ENCODE data around the gene UPB1. TPM values are rescaled to one million over a fixed set of nuclear protein-coding genes. Genes with fewer than 3 reads are reported as not detected.
A peak's percentile ranks its signal among the peaks of the same experiment; 100 is the strongest.
"Not testable (repeated sequence)": the region's sequence is repeated elsewhere in the genome, so short reads cannot be mapped to it uniquely, and the experiment has no call there.

UPB1 gene
- total and polyA plus RNA-seq, 2 donors = 0.14 to 0.90 TPM

DNA sequence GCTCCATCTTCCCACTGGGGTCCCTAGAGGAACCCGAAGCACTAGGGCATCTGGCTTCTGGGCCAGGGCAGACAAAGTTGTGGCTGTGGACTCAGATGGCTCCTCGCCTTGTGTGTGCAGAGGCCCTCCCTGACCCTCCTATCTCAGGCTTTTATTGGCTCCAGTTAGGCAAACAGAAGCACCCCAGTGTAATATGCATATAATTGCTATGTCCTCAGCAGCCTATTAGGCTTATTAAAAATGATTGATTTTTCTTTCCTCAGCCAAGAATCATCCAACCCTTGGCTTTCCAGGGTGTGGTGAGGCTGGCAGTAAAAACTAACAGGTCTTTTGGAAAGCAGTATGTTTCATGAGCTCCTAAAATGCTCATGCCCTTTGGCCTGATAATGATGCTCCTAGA is 22.3 kb downstream of the UPB1 start:
- H3K27ac ChIP-seq (ENCODE audit: low read depth) = no peak overlapping the region
- 97% methylated on average over 2 of the region's 2 CpGs for WGBS
- H3K4me3 ChIP-seq (ENCODE audit: low read depth, low read length) = no peak overlapping the region
- no peak for DNase-seq (ENCODE audit: extremely low spot score)
- H3K36me3 ChIP-seq (ENCODE audit: insufficient read depth) = no peaks in the 10 kb centered on the region
- H3K4me1 ChIP-seq (ENCODE audit: insufficient read depth) = no peaks in the 10 kb centered on the region

- Histone ChIP-seq H3K4me3 (ENCODE audit: low read depth, low read length) (no peak overlapping the region), H3K4me1 (ENCODE audit: insufficient read depth) (no peaks in the 10 kb centered on the region), H3K27ac (ENCODE audit: low read depth) (no peak overlapping the region), H3K36me3 (ENCODE audit: insufficient read depth) (no peaks in the 10 kb centered on the region)
- 74% methylated on average over 3 of the region's 3 CpGs for WGBS
- DNase-seq (ENCODE audit: extremely low spot score) = no peak
Observed at GRCh38 chr22:24518228-24518627, 23.1 kb downstream of the UPB1 start.

GRCh38 chr22:24518771-24519485 is 23.8 kb downstream of the UPB1 start:
- 82% methylated on average over 9 of the region's 9 CpGs for WGBS
- DNase-seq (ENCODE audit: extremely low spot score) = no peak

DNA sequence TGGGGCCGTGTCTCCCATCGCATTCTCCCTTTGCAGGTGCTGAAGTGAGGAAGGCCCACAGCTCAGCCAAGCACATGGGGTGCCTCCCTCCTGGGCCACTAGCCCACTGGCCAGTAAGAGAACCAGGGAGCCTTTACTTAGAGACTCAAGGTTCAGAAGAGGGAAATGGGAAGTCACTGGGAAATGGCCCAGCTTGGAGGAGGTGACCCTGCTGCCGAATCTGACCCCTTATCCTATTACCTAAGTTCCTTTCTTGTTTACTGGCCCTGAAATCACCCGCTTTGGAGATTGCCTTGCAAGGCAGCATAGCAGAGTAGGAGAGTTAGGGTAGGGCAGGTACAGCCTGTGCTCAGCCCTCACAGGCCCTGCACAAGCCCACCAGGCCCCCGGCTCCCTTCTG is 24.4 kb downstream of the UPB1 start:
- Histone ChIP-seq H3K4me3 (ENCODE audit: low read depth, low read length) (no peak overlapping the region), H3K27ac (ENCODE audit: low read depth) (no peak overlapping the region), H3K4me1 (ENCODE audit: insufficient read depth) (no peaks in the 10 kb centered on the region), H3K36me3 (ENCODE audit: insufficient read depth) (no peaks in the 10 kb centered on the region)
- WGBS = 88% methylated on average over 5 of the region's 5 CpGs
- no peak for DNase-seq (ENCODE audit: extremely low spot score)

More at GRCh38 chr22:24518771-24519485, 23.8 kb downstream of the UPB1 start:
- H3K4me1 ChIP-seq (ENCODE audit: insufficient read depth) = no peaks in the 10 kb centered on the region
- no peaks in the 10 kb centered on the region for H3K36me3 ChIP-seq (ENCODE audit: insufficient read depth)
- no peak overlapping the region for H3K27ac ChIP-seq (ENCODE audit: low read depth)
- no peak overlapping the region for H3K4me3 ChIP-seq (ENCODE audit: low read depth, low read length)

- DNase-seq (ENCODE audit: extremely low spot score) = peak; percentile 36
- WGBS = 37% methylated on average over 8 of the region's 8 CpGs
- H3K4me3 ChIP-seq (ENCODE audit: low read depth, low read length) = no peak overlapping the region
- no peaks in the 10 kb centered on the region for H3K4me1 ChIP-seq (ENCODE audit: insufficient read depth)
- H3K36me3 ChIP-seq (ENCODE audit: insufficient read depth) = no peaks in the 10 kb centered on the region
- no peak overlapping the region for H3K27ac ChIP-seq (ENCODE audit: low read depth)
Observed at GRCh38 chr22:24521791-24522245, 26.7 kb downstream of the UPB1 start.

GRCh38 chr22:24523873-24524272 is 28.7 kb downstream of the UPB1 start:
- Histone ChIP-seq H3K27ac (ENCODE audit: low read depth) (no peak overlapping the region), H3K4me1 (ENCODE audit: insufficient read depth) (no peaks in the 10 kb centered on the region), H3K4me3 (ENCODE audit: low read depth, low read length) (no peak overlapping the region), H3K36me3 (ENCODE audit: insufficient read depth) (no peaks in the 10 kb centered on the region)
- no peak for DNase-seq (ENCODE audit: extremely low spot score)
- WGBS = 55% methylated on average over 2 of the region's 2 CpGs

- DNase-seq (ENCODE audit: extremely low spot score) = no peak
- Histone ChIP-seq H3K4me3 (ENCODE audit: low read depth, low read length) (no peak overlapping the region), H3K36me3 (ENCODE audit: insufficient read depth) (no peaks in the 10 kb centered on the region), H3K27ac (ENCODE audit: low read depth) (no peak overlapping the region), H3K4me1 (ENCODE audit: insufficient read depth) (no peaks in the 10 kb centered on the region)
- 16% methylated on average over 12 of the region's 12 CpGs for WGBS
Observed at GRCh38 chr22:24525416-24526037, 30.4 kb downstream of the UPB1 start.

DNA sequence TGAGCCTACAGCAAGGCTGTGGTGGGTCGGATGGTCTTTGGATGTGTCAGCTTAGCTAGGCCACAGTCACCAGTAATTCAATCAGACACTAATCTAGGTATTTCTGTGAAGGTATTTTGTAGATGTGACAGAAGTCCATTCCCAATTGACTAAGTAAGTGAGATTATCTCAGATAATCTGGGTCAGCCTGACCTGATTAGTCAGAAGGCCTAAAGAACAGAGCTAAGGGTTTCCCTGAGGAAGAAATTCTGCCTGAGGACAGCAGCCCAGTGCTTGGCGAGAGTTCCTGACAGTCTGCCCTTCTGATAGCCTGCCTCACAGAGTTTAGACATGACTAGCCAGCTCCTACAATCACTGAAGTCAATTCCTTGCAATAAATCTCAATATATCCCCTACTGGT is 31.1 kb downstream of the UPB1 start:
- Histone ChIP-seq H3K36me3 (ENCODE audit: insufficient read depth) (no peaks in the 10 kb centered on the region), H3K27ac (ENCODE audit: low read depth) (no peak overlapping the region), H3K4me1 (ENCODE audit: insufficient read depth) (no peaks in the 10 kb centered on the region), H3K4me3 (ENCODE audit: low read depth, low read length) (no peak overlapping the region)
- no peak for DNase-seq (ENCODE audit: extremely low spot score)
- WGBS = 80% methylated on average over 2 of the region's 2 CpGs

DNA sequence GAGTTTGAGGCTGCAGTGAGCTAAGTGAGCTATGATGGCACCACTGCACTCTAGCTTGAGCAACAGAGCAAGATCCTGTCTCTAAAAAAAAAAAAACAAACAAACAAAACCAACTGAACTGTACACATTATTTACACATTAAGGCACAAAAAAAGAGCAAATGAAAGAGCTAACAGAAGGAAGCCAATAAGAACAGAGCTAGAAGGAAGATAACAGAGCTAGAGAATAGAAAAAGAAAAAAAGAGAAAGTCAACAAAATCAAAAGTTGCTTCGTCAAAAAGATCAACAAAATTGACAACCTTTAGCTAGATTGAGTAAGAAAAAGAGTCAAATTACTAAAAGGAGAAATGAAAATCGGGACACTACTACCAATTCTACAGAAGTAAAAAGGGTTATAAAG is 34.8 kb downstream of the UPB1 start:
- Histone ChIP-seq H3K36me3 (ENCODE audit: insufficient read depth) (no peaks in the 10 kb centered on the region), H3K4me1 (ENCODE audit: insufficient read depth) (no peaks in the 10 kb centered on the region), H3K4me3 (ENCODE audit: low read depth, low read length) (no peak overlapping the region), H3K27ac (ENCODE audit: low read depth) (no peak overlapping the region)
- WGBS = 84% methylated on average over 2 of the region's 2 CpGs
- no peak for DNase-seq (ENCODE audit: extremely low spot score)

DNA sequence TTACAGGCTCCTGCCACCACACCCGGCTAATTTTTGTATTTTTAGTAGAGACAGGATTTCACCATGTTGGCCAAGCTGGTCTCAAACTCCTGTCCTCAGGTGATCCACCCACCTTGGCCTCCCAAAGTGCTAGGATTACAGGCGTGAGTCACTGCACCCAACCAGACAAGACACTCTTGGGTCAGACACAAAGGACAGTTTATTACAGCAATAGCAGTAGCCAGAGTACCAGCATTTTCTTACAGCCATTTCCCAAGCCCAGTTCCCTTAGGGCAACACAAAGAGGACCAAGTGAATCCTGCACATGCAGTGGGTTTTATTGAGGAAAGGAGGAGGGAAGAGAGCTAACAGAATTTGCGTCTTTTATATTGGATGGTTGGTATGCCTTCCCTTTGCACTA is 35.8 kb downstream of the UPB1 start:
- not testable (repeated sequence) for H3K36me3 ChIP-seq (ENCODE audit: insufficient read depth); H3K4me1 ChIP-seq (ENCODE audit: insufficient read depth); DNase-seq (ENCODE audit: extremely low spot score); H3K27ac ChIP-seq (ENCODE audit: low read depth); H3K4me3 ChIP-seq (ENCODE audit: low read depth, low read length)
- 84% methylated on average over 3 of the region's 3 CpGs for WGBS

GRCh38 chr22:24532075-24532474 is 36.9 kb downstream of the UPB1 start:
- no peak overlapping the region for H3K4me3 ChIP-seq (ENCODE audit: low read depth, low read length)
- no peak overlapping the region for H3K27ac ChIP-seq (ENCODE audit: low read depth)
- H3K36me3 ChIP-seq (ENCODE audit: insufficient read depth) = no peaks in the 10 kb centered on the region
- no peaks in the 10 kb centered on the region for H3K4me1 ChIP-seq (ENCODE audit: insufficient read depth)
- WGBS = 95% methylated on average over 1 of the region's 1 CpG
- DNase-seq (ENCODE audit: extremely low spot score) = no peak

- over 99% methylated on average over 4 of the region's 4 CpGs for WGBS
- Histone ChIP-seq H3K36me3 (ENCODE audit: insufficient read depth) (no peaks in the 10 kb centered on the region), H3K4me3 (ENCODE audit: low read depth, low read length) (no peak overlapping the region), H3K4me1 (ENCODE audit: insufficient read depth) (no peaks in the 10 kb centered on the region), H3K27ac (ENCODE audit: low read depth) (no peak overlapping the region)
- DNase-seq (ENCODE audit: extremely low spot score) = no peak
Observed at GRCh38 chr22:24535348-24535747, 40.2 kb downstream of the UPB1 start.

- Histone ChIP-seq H3K36me3 (ENCODE audit: insufficient read depth) (no peaks in the 10 kb centered on the region), H3K4me3 (ENCODE audit: low read depth, low read length) (no peak overlapping the region), H3K27ac (ENCODE audit: low read depth) (no peak overlapping the region), H3K4me1 (ENCODE audit: insufficient read depth) (no peaks in the 10 kb centered on the region)
- 90% methylated on average over 3 of the region's 3 CpGs for WGBS
- DNase-seq (ENCODE audit: extremely low spot score) = no peak
Observed at GRCh38 chr22:24536089-24536488, 41.0 kb downstream of the UPB1 start.

- no peaks in the 10 kb centered on the region for H3K4me1 ChIP-seq (ENCODE audit: insufficient read depth)
- 90% methylated on average over 2 of the region's 2 CpGs for WGBS
- H3K27ac ChIP-seq (ENCODE audit: low read depth) = no peak overlapping the region
- H3K36me3 ChIP-seq (ENCODE audit: insufficient read depth) = peaks cover 2% of the 10 kb centered on the region
- no peak for DNase-seq (ENCODE audit: extremely low spot score)
- no peak overlapping the region for H3K4me3 ChIP-seq (ENCODE audit: low read depth, low read length)
Observed at GRCh38 chr22:24540470-24540869, 45.3 kb downstream of the UPB1 start.

Data from urinary bladder (tissue), 4 donors.